Myocyte (in vitro differentiated cells): Measurements from ENCODE around the gene PBX3. TPM values are rescaled to one million over a fixed set of nuclear protein-coding genes. Genes with fewer than 3 reads are reported as not detected.
A peak's percentile ranks its signal among the peaks of the same experiment; 100 is the strongest.

ENCODE experiments used
- DNase-seq: peaks from one replicate; pipeline ENCODE4 v3.0.0-alpha.2; 2012; ENCODE audit warnings: low read depth
- total RNA-seq: library from RNA; depleted of rRNA; stranded (reverse); fragments of >200 nt; gene quantifications from 2 replicates; pipeline ENCODE4 v1.2.3, GENCODE V29; 2014

The PBX3 gene
- total RNA-seq, 1 donor from 2014 or later: 25.0 TPM

DNA sequence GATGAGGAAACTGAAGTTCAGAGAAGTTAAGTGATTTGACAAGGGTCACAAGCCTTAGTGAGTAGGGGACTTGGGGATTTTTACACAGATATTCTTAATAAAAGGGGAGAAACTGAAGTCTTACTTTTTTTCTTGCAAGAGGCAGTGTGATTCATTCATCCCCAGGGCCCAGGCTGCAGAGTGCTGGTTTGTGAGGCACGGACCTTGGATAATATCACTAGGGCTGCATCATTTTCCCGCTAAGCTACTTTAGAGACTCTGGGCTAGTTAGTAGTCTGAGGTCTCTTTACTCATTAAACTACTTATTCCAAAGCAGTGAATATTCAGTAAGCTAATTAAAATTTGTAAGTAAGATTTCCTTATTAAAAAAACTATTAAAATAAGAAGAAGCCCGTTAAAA, 195.0 kb downstream of the PBX3 start:
- peak; percentile 26 for DNase-seq

DNA sequence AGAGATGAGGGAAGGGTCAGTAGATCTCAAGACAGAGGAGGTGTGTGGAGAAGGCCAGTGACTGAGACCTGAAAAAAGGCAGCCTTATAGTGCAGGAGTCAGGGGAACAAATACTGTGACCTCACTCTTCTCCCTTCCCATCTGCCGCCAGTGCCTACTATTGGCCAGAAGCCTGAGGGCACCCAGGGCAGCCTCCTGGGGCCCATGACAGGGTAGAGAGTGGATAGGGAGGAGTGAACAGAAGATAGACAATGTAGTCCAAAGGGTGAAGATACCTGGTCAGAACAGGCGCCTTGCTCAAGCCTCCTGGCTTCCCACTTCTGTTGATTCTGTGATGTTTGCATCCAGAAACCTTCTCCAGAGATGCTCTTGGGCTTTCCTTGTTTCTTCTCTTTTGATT, 196.7 kb downstream of the PBX3 start:
- DNase-seq: no peak

- DNase-seq: no peak
These were observed 199.2 kb downstream of the PBX3 start for GRCh38 chr9:125946397-125946796.

GRCh38 chr9:125948887-125949596, 201.9 kb downstream of the PBX3 start:
- no peak for DNase-seq

- no peak for DNase-seq
These were observed 202.7 kb downstream of the PBX3 start for GRCh38 chr9:125949703-125950460.

- no peak for DNase-seq
These were observed 203.8 kb downstream of the PBX3 start for GRCh38 chr9:125950880-125951471.

DNA sequence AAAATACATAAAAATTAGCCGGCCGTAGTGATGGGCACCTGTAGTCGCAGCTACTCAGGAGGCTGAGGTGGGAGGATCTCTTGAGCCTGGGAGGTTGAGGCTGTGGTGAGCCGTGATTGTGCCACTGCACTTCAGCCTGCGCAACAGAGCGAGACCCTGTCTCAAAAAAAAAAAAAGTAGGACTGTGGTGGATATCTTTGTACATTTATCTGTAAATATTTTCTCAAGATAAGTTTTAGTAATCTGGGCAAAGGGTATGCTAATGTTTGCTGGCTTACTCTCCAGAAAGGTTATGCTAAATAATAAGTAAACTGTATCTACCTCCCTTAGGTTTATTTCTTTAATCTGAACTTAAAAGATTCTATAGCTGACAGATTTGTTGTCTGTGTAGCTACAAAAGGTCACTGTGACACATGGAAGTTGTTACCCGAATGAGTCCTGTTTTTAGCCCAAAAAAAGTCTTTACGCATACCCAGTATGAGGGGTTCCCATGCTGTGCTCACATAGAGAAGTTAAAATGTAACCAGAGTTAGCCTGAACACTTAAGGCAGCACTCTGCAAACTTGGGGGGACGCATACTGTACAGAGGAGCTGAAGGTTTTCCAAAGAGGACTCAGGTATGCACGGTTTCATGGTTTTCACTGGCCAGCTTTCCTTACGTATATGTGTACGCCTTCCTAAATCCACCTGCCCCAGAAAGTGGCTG, 206.3 kb downstream of the PBX3 start:
- DNase-seq: no peak

DNA sequence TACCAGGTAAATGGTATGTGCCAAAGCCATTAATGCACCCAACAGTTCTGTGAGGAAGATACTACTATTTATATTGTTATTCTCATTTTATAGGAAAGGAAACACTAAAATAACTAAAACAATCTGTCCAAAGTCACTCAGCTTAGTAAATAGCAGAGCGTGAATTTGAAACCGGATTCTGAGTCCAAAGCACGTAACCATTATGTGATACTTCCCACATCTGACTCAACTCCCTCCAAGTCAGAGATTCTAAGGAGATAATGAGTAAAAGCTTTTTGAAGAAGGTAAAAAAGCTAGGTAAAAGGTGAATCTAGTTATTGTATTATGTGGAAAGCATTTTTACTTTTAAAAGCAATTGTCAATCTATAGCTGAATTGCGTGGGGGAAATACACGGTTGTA, 208.9 kb downstream of the PBX3 start:
- DNase-seq: no peak

GRCh38 chr9:125959315-125959714, 212.1 kb downstream of the PBX3 start:
- DNase-seq: no peak

- DNase-seq: no peak
These were observed 212.9 kb downstream of the PBX3 start for GRCh38 chr9:125959951-125960619.

DNA sequence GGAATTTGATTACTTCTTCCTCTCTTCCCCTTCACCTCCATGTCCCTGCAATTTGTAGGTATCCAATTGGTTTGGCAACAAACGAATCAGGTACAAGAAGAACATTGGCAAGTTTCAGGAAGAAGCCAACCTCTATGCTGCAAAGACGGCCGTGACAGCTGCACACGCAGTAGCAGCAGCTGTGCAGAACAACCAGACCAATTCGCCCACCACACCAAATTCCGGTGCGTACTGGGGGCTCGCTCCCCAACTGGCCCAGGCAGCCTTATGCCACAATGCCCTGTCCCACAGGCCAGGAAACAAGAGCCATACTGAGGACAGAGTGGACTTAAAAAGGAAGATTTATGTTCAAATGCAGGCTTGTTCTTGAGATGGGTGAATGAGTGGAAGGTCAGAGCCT, 213.5 kb downstream of the PBX3 start:
- peak; percentile 60 for DNase-seq

DNA sequence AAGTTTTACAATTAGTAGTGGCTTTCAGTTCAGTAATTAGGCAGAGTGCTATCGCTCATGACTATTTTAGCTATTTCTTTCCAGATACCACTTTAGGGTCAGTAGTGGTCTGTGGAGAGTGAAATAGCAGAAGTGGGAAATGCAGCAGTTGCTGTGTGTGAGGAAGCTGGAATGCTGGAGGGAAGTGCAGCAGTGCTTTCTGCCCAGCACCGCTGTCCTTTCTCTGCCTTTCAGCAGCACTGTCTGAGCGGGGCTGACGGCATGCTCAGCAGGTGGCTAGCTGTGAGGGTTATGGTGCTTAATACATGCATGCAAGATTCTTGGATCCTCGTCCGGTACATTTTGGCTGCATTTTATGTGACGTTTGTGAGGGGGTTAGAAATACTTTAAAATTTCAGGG, 213.9 kb downstream of the PBX3 start:
- DNase-seq: peak; percentile 64

DNA sequence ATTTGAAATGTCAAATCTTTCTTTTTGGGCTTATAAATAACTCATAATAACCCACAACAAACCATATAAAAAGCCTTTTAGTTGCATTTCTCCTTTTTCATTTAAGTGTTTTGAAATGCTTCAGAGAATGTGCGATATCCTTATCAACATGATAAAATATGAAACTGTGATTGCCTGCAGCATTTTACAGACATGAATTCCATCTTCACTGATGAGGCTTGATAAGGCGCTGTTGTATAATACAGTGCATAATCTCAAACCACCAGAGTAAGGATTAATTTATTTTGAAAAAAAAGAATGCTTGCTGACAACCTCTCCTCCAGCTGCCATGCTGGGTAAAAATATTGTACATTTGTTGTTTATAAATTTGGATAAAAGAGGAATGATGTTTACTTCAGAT, 216.8 kb downstream of the PBX3 start:
- DNase-seq: no peak

DNA sequence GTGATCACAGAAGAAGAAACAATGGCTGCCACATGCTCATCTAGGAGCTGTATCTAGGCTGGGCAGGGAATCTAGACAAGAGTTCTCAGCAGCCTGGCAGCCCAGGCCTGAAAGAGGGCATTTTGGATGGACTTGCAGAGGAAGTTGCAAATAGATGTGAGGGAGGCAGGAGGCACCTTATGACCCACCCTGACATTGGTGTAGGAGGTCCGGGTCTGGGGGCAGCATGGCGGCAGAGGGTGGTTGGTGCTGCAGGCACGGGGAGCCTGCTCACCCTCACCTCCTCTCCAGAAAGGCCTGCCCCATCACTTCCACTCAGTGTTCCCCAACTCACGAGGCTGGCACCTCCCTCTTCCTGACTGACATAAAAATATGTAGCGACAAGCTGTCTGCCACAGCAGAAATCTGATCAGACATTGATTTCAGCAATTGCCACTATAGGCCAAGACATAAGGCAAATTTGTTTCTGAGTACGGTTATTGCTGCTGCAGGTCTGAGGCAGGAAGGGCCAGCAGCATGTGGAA, 217.6 kb downstream of the PBX3 start:
- DNase-seq: no peak

DNA sequence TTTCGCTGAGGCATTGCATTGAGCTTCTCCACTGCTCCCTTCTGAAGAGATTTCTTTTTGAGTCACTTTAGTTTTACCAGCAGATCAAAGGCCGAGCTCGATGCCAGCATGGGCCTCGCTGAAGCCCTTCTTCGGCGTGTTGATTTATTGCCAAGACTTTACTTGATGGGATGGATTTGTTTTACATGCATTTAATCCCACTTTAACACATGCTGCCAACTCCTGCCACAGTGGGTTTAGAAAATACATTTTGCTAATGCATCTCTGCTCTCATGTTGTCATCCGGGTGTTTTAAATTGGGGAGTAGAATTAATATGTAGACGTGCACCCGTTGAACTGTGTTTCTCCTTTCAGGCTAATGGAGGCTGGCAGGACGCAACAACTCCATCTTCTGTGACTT, 218.3 kb downstream of the PBX3 start:
- DNase-seq: no peak

DNA sequence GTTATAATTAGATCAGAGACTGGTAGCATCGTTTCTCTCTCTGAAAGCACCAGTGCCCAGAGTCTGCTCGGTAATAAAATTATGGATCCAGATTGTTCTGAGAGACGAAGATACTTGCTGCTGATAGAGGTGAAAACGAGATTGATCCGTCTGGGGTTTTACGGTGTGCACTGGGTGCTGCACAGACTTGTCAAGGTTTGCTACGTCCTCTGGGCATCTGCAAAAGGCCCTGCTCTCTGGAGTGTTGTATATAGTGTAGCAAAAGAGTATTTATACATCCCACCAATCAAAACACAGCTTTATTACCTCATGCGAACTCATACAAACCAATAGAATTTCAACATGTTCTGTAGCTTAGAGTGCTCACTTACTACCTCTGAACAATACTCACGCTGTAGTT, 219.3 kb downstream of the PBX3 start:
- no peak for DNase-seq

GRCh38 chr9:125966959-125967711, 220.0 kb downstream of the PBX3 start:
- DNase-seq: peak; percentile 88

GRCh38 chr9:125968714-125969374, 221.7 kb downstream of the PBX3 start:
- DNase-seq: no peak

DNA sequence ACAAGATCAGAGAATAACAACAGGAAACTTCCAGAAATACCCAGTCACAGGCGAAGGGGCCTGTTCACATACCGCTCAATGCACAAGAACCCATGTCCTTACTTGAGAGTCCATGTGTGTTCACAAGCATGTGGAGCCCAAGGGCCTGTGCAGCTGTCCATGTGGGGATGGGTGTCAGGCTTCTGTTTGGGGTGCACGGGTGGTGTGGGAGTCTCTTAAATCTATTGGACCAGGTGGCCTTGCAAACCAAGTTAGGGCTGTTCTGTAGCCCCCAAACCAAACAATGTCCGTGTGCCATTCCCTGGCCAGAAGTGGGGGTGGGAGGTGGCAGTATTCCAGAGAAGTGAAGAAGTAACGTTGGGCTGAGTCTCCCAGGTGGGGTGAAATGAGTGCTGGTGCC, 222.3 kb downstream of the PBX3 start:
- DNase-seq: peak; percentile 13

DNA sequence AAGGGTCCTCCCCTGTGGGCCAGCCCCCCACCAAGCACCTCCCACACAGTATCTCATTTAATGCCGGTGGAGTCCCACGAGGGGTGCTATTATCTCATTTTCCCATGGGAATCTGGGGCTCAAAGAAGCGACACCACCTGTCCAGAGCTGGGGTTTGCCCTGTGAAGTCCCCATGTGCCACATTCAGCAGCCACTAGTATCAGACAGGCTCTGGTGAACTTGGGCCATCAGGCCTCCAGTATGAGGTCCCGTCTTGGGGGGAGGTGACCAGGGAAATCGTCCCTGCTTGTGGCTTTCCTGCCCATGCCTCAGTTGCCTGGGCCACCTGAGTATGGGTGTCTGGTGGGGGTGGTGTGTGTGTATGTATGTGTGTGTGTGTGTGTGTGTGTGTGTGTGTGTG, 222.7 kb downstream of the PBX3 start:
- DNase-seq: no peak
